HepG2 (cell line): Measurements from ENCODE around the gene ARFGEF3. TPM values are rescaled to one million over a fixed set of nuclear protein-coding genes. Genes with fewer than 3 reads are reported as not detected.
A peak's percentile ranks its signal among the peaks of the same experiment; 100 is the strongest.

Source experiments
- ERF ChIP-seq: IDR thresholded peaks from 2 replicates; pipeline ENCODE4 v1.6.1; 2018; ENCODE audit warnings: missing biosample characterization, missing genetic modification reagents
- ETV5 ChIP-seq: IDR thresholded peaks from 2 replicates; pipeline ENCODE4 v1.6.1; 2018; ENCODE audit warnings: missing biosample characterization, missing genetic modification reagents, inconsistent platforms, borderline replicate concordance
- GABPA ChIP-seq, 2 experiments: IDR thresholded peaks; 2 replicates each; pipeline ENCODE4 v1.6.1; 2011 to 2016; ENCODE audit warnings: low read depth in 2 of 2, low read length in 1 of 2, missing biosample characterization in 1 of 2, missing genetic modification characterization in 1 of 2
- GATAD2A ChIP-seq: IDR thresholded peaks from 2 replicates; pipeline ENCODE4 v1.6.1; 2016
- JDP2 ChIP-seq: sonication (generic); formaldehyde crosslinking; IDR thresholded peaks from 2 replicates; pipeline ENCODE4 v1.8.1; 2022; ENCODE audit warnings: missing genetic modification reagents, borderline replicate concordance
- SIN3A ChIP-seq: IDR thresholded peaks from 2 replicates; pipeline ENCODE4 v1.6.1; 2011; ENCODE audit warnings: low read depth, mild to moderate bottlenecking, control low read depth, low read length, borderline replicate concordance
- ZBTB1 ChIP-seq: sonication (generic); formaldehyde crosslinking; IDR thresholded peaks from 2 replicates; pipeline ENCODE4 v1.4.0; 2020; ENCODE audit warnings: missing genetic modification reagents, borderline replicate concordance
- ZNF24 ChIP-seq: fragments of 450-650 bp; IDR thresholded peaks from 2 replicates; pipeline ENCODE4 v1.6.1; 2017; ENCODE audit warnings: antibody characterized with exemption, mild to moderate bottlenecking
- ZNF251 ChIP-seq: sonication (generic); formaldehyde crosslinking; IDR thresholded peaks from 2 replicates; pipeline ENCODE4 v1.9.0; 2021; ENCODE audit warnings: mild to moderate bottlenecking, missing genetic modification reagents
- ZNF354B ChIP-seq: sonication (generic); formaldehyde crosslinking; IDR thresholded peaks from 2 replicates; pipeline ENCODE4 v1.8.0; 2022; ENCODE audit warnings: mild to moderate bottlenecking, missing genetic modification reagents
- ZNF367 ChIP-seq: sonication (generic); formaldehyde crosslinking; IDR thresholded peaks from 2 replicates; pipeline ENCODE4 v1.4.0; 2020; ENCODE audit warnings: missing genetic modification reagents, borderline replicate concordance
- ZNF7 ChIP-seq: IDR thresholded peaks from 2 replicates; pipeline ENCODE4 v1.6.1; 2016; ENCODE audit warnings: missing biosample characterization, missing genetic modification reagents
- ZNF761 ChIP-seq: sonication (generic); formaldehyde crosslinking; conservative IDR thresholded peaks from 2 replicates; pipeline ENCODE4 v1.4.0; 2020; ENCODE audit warnings: mild to moderate bottlenecking, missing genetic modification reagents
- ZZZ3 ChIP-seq: sonication (generic); formaldehyde crosslinking; IDR thresholded peaks from 2 replicates; pipeline ENCODE4 v1.4.0; 2020; ENCODE audit warnings: missing genetic modification reagents, mild to moderate bottlenecking, borderline replicate concordance
- polyA plus RNA-seq, 8 experiments: library from polyadenylated mRNA; depleted of rRNA in 3 of 8; stranded (reverse) in 7 of 8; unstranded in 1 of 8; fragments of >200 nt; fragmentation: Illumina TruSeq in 4 of 8; extraction: Trizol in 4 of 8; gene quantifications; 2 replicates each; pipeline versions ENCODE4 v1.2.1 to v1.2.3, GENCODE V29; 2011 to 2016; ENCODE audit warnings: low read depth in 4 of 8, missing spikeins in 1 of 8, mixed read lengths in 1 of 8; ENCODE audit not compliant: insufficient read depth in 1 of 8
- total RNA-seq, 5 experiments: library from RNA; depleted of rRNA; stranded (reverse); fragments of >200 nt; fragmentation: Illumina TruSeq; extraction: Trizol; gene quantifications; 2 replicates each; pipeline ENCODE4 v1.2.3, GENCODE V29; 2016; ENCODE audit warnings: low read depth in 1 of 5
- TF ChIP-seq, protein P1 (sequence below): IDR thresholded peaks from 2 replicates; pipeline ENCODE4 v1.4.0; 2020; ENCODE audit warnings: mild to moderate bottlenecking, missing genetic modification reagents
- TF ChIP-seq, protein P2 (sequence below): IDR thresholded peaks from 2 replicates; pipeline ENCODE4 v1.6.1; 2016; ENCODE audit warnings: mild to moderate bottlenecking
- TF ChIP-seq, protein P3 (sequence below): sonication (generic); formaldehyde crosslinking; IDR thresholded peaks from 2 replicates; pipeline ENCODE4 v1.4.0; 2020; ENCODE audit warnings: mild to moderate bottlenecking, missing genetic modification reagents
- TF ChIP-seq, protein P4 (sequence below): sonication (generic); formaldehyde crosslinking; IDR thresholded peaks from 2 replicates; pipeline ENCODE4 v1.5.0; 2020; ENCODE audit warnings: mild to moderate bottlenecking, missing genetic modification reagents

The ARFGEF3 gene
- total and polyA plus RNA-seq, 2 of the 13 experiments (the other 11 are each of a cell fraction or from before 2014, with no cell fraction given) = 0.60 to 2.6 TPM

DNA sequence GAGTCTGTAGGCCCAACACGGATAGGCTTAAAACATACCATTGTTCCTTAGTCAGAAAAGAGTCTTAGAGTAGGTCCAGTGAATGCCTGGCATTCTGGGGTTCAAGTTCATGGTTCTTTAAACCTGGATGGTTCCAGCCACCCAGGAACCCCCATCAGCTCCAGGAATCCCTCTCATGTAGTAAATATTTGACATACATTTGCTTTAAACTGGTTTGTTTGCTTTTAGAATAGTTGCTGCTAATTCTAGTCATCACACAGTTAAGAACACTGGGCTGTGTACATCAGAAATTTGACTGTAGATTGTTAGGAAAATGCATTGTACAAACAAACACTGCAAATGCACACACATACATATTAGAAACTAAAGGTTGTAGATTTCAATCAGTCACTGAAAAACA is 87.1 kb downstream of the ARFGEF3 start (continued):
- TF ChIP-seq, protein P1, sequence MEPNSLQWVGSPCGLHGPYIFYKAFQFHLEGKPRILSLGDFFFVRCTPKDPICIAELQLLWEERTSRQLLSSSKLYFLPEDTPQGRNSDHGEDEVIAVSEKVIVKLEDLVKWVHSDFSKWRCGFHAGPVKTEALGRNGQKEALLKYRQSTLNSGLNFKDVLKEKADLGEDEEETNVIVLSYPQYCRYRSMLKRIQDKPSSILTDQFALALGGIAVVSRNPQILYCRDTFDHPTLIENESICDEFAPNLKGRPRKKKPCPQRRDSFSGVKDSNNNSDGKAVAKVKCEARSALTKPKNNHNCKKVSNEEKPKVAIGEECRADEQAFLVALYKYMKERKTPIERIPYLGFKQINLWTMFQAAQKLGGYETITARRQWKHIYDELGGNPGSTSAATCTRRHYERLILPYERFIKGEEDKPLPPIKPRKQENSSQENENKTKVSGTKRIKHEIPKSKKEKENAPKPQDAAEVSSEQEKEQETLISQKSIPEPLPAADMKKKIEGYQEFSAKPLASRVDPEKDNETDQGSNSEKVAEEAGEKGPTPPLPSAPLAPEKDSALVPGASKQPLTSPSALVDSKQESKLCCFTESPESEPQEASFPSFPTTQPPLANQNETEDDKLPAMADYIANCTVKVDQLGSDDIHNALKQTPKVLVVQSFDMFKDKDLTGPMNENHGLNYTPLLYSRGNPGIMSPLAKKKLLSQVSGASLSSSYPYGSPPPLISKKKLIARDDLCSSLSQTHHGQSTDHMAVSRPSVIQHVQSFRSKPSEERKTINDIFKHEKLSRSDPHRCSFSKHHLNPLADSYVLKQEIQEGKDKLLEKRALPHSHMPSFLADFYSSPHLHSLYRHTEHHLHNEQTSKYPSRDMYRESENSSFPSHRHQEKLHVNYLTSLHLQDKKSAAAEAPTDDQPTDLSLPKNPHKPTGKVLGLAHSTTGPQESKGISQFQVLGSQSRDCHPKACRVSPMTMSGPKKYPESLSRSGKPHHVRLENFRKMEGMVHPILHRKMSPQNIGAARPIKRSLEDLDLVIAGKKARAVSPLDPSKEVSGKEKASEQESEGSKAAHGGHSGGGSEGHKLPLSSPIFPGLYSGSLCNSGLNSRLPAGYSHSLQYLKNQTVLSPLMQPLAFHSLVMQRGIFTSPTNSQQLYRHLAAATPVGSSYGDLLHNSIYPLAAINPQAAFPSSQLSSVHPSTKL (CRISPR knock-in tag) = peak; percentile 99
- TF ChIP-seq GABPA (IDR thresholded peaks at IDR 0.05; ENCODE audit: low read depth, low read length) (no peak), GABPA (CRISPR knock-in tag; IDR thresholded peaks at IDR 0.05; ENCODE audit: low read depth) (0 out of 2 replicates have a peak, but pooled peaks have one; percentile 25), ETV5 (peak; percentile 36; the same call in 1 of the 2 replicates), ZNF24 (peak; percentile 54; the same call in 1 of the 2 replicates), ZNF367 (CRISPR knock-in tag) (no peak), ZZZ3 (CRISPR knock-in tag) (no peak), ZNF251 (CRISPR knock-in tag) (no peak), SIN3A (0 out of 2 replicates have a peak, but pooled peaks have one; percentile 45), ZNF761 (CRISPR knock-in tag) (no peak), ZNF354B (CRISPR knock-in tag) (no peak), ZBTB1 (CRISPR knock-in tag) (no peak), ERF (CRISPR knock-in tag) (peak; percentile 82), GATAD2A (peak; percentile 81), JDP2 (CRISPR knock-in tag) (no peak), ZNF7 (CRISPR knock-in tag) (peak; percentile 25; the same call in 1 of the 2 replicates)
- TF ChIP-seq, protein P2, sequence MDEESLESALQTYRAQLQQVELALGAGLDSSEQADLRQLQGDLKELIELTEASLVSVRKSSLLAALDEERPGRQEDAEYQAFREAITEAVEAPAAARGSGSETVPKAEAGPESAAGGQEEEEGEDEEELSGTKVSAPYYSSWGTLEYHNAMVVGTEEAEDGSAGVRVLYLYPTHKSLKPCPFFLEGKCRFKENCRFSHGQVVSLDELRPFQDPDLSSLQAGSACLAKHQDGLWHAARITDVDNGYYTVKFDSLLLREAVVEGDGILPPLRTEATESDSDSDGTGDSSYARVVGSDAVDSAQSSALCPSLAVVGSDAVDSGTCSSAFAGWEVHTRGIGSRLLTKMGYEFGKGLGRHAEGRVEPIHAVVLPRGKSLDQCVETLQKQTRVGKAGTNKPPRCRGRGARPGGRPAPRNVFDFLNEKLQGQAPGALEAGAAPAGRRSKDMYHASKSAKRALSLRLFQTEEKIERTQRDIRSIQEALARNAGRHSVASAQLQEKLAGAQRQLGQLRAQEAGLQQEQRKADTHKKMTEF = peak; percentile 92
- TF ChIP-seq, protein P3, sequence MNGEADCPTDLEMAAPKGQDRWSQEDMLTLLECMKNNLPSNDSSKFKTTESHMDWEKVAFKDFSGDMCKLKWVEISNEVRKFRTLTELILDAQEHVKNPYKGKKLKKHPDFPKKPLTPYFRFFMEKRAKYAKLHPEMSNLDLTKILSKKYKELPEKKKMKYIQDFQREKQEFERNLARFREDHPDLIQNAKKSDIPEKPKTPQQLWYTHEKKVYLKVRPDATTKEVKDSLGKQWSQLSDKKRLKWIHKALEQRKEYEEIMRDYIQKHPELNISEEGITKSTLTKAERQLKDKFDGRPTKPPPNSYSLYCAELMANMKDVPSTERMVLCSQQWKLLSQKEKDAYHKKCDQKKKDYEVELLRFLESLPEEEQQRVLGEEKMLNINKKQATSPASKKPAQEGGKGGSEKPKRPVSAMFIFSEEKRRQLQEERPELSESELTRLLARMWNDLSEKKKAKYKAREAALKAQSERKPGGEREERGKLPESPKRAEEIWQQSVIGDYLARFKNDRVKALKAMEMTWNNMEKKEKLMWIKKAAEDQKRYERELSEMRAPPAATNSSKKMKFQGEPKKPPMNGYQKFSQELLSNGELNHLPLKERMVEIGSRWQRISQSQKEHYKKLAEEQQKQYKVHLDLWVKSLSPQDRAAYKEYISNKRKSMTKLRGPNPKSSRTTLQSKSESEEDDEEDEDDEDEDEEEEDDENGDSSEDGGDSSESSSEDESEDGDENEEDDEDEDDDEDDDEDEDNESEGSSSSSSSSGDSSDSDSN = no peak
- TF ChIP-seq, protein P4, sequence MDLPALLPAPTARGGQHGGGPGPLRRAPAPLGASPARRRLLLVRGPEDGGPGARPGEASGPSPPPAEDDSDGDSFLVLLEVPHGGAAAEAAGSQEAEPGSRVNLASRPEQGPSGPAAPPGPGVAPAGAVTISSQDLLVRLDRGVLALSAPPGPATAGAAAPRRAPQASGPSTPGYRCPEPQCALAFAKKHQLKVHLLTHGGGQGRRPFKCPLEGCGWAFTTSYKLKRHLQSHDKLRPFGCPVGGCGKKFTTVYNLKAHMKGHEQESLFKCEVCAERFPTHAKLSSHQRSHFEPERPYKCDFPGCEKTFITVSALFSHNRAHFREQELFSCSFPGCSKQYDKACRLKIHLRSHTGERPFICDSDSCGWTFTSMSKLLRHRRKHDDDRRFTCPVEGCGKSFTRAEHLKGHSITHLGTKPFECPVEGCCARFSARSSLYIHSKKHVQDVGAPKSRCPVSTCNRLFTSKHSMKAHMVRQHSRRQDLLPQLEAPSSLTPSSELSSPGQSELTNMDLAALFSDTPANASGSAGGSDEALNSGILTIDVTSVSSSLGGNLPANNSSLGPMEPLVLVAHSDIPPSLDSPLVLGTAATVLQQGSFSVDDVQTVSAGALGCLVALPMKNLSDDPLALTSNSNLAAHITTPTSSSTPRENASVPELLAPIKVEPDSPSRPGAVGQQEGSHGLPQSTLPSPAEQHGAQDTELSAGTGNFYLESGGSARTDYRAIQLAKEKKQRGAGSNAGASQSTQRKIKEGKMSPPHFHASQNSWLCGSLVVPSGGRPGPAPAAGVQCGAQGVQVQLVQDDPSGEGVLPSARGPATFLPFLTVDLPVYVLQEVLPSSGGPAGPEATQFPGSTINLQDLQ (CRISPR knock-in tag) = no peak
